Chondrocyte (in vitro differentiated cells): ENCODE data around the gene BLID. TPM values are rescaled to one million over a fixed set of nuclear protein-coding genes. Genes with fewer than 3 reads are reported as not detected.

Experiments
- DNase-seq: peaks from one replicate; pipeline ENCODE4 v3.0.0; 2021; ENCODE audit warnings: mixed read lengths, low spot score
- H3K27ac Mint-ChIP-seq: one replicate; pipeline ENCODE4 v1.8.0; 2021; ENCODE audit warnings: mild to moderate bottlenecking, moderate library complexity, mixed read lengths; ENCODE audit not compliant: unreplicated experiment
- H3K27me3 Mint-ChIP-seq: 2 replicates; pipeline ENCODE4 v1.8.0; 2021; ENCODE audit warnings: low read depth, mixed read lengths
- H3K36me3 Mint-ChIP-seq: 2 replicates; pipeline ENCODE4 v1.8.0; 2021; ENCODE audit warnings: low read depth, mixed read lengths
- H3K4me1 Mint-ChIP-seq: 2 replicates; pipeline ENCODE4 v1.8.0; 2021; ENCODE audit warnings: low read depth, mild to moderate bottlenecking, mixed read lengths
- H3K4me3 Mint-ChIP-seq: one replicate; pipeline ENCODE4 v1.8.0; 2021; ENCODE audit warnings: mild to moderate bottlenecking, moderate library complexity, mixed read lengths; ENCODE audit not compliant: unreplicated experiment
- H3K9me3 Mint-ChIP-seq: 2 replicates; pipeline ENCODE4 v1.8.0; 2021; ENCODE audit warnings: low read depth, mixed read lengths
- CTCF ChIP-seq: fragments of 200-600 bp; sonication (generic); IDR thresholded peaks from 2 replicates; pipeline ENCODE4 v1.5.0; 2021; ENCODE audit warnings: antibody characterized with exemption, mild to moderate bottlenecking, moderate library complexity
- total RNA-seq: library from RNA; stranded (reverse); gene quantifications from 3 replicates; pipeline ENCODE4 v1.2.1, GENCODE V29; 2021

BLID gene
- total RNA-seq, 1 donor from 2014 or later = 0.35 TPM

- no peak for TF ChIP-seq CTCF
- Mint-ChIP-seq H3K4me3 (no peak overlapping the region), H3K4me1 (no peaks in the 10 kb centered on the region)
Measured at GRCh38 chr11:122127020-122127419, 11.0 kb upstream of the BLID start.

GRCh38 chr11:122126024-122126688 lies 10.1 kb upstream of the BLID start:
- no peaks in the 10 kb centered on the region for H3K9me3 Mint-ChIP-seq
- H3K36me3 Mint-ChIP-seq = no peaks in the 10 kb centered on the region
- no peak for TF ChIP-seq CTCF
- no peaks in the 10 kb centered on the region for H3K27me3 Mint-ChIP-seq
- H3K4me3 Mint-ChIP-seq = no peak overlapping the region
- H3K27ac Mint-ChIP-seq = no peak overlapping the region
- no peak for DNase-seq
- H3K4me1 Mint-ChIP-seq = no peaks in the 10 kb centered on the region

More at GRCh38 chr11:122127020-122127419, 11.0 kb upstream of the BLID start:
- Mint-ChIP-seq H3K27ac (no peak overlapping the region), H3K9me3 (no peaks in the 10 kb centered on the region), H3K27me3 (no peaks in the 10 kb centered on the region), H3K36me3 (no peaks in the 10 kb centered on the region)
- DNase-seq = no peak

- TF ChIP-seq CTCF = no peak
- no peak overlapping the region for H3K4me3 Mint-ChIP-seq
- no peaks in the 10 kb centered on the region for H3K4me1 Mint-ChIP-seq
- H3K9me3 Mint-ChIP-seq = no peaks in the 10 kb centered on the region
- no peak overlapping the region for H3K27ac Mint-ChIP-seq
- no peak for DNase-seq
- H3K27me3 Mint-ChIP-seq = no peaks in the 10 kb centered on the region
- H3K36me3 Mint-ChIP-seq = peaks cover 2% of the 10 kb centered on the region
Measured at GRCh38 chr11:122123263-122123929, 7.4 kb upstream of the BLID start.

GRCh38 chr11:122122179-122122578 lies 6.2 kb upstream of the BLID start:
- Mint-ChIP-seq H3K27ac (no peak overlapping the region), H3K9me3 (no peaks in the 10 kb centered on the region), H3K27me3 (no peaks in the 10 kb centered on the region), H3K4me1 (no peaks in the 10 kb centered on the region), H3K4me3 (no peak overlapping the region), H3K36me3 (peaks cover 2% of the 10 kb centered on the region)
- DNase-seq = no peak
- TF ChIP-seq CTCF = no peak

- no peak for TF ChIP-seq CTCF
- Mint-ChIP-seq H3K27ac (no peak overlapping the region), H3K4me1 (peaks cover 11% of the 10 kb centered on the region), H3K9me3 (no peaks in the 10 kb centered on the region), H3K27me3 (no peaks in the 10 kb centered on the region), H3K36me3 (peaks cover 2% of the 10 kb centered on the region), H3K4me3 (no peak overlapping the region)
- no peak for DNase-seq
Measured at GRCh38 chr11:122120096-122120495, 4.1 kb upstream of the BLID start.
